Activated B cell treated with CpG ODN at 0.5 μM for 24 hours (primary cell): ENCODE data around the gene SPATA46. TPM values are rescaled to one million over a fixed set of nuclear protein-coding genes. Genes with fewer than 3 reads are reported as not detected.

Experiments used
- ATAC-seq: fragments of 200-7000 bp; cut with Tn5 transposase; one replicate; pipeline ENCODE4 v1.10.0; 2021; ENCODE audit warnings: low read depth, mild to moderate bottlenecking, moderate library complexity
- CTCF ChIA-PET: fragments of 350-600 bp; sonication (Branson Sonifier 250); formaldehyde crosslinking; loops from one replicate; lab custom pipeline; 2021; ENCODE audit warnings: antibody characterized with exemption; lab: Charles Lee
- POLR2A ChIA-PET: fragments of 350-600 bp; sonication (Branson Sonifier 250); formaldehyde crosslinking; loops from one replicate; lab custom pipeline; 2021; ENCODE audit warnings: antibody characterized with exemption; lab: Charles Lee
- DNase-seq: peaks from one replicate; pipeline ENCODE4 v3.0.0; 2022
- H3K27ac Mint-ChIP-seq: one replicate; pipeline ENCODE4 v1.8.0; 2020; ENCODE audit warnings: mixed read lengths
- H3K27me3 Mint-ChIP-seq: one replicate; pipeline ENCODE4 v1.8.0; 2021; ENCODE audit warnings: mixed read lengths
- H3K36me3 Mint-ChIP-seq: one replicate; pipeline ENCODE4 v1.8.0; 2021; ENCODE audit warnings: low read depth, mixed read lengths
- H3K4me1 Mint-ChIP-seq: one replicate; pipeline ENCODE4 v1.8.0; 2021; ENCODE audit warnings: mixed read lengths
- H3K4me3 Mint-ChIP-seq: one replicate; pipeline ENCODE4 v1.8.0; 2020; ENCODE audit warnings: mild to moderate bottlenecking, mixed read lengths
- H3K9me3 Mint-ChIP-seq: one replicate; pipeline ENCODE4 v1.8.0; 2020; ENCODE audit warnings: mixed read lengths
- CTCF ChIP-seq: fragments of 200-600 bp; IDR thresholded peaks from one replicate; pipeline ENCODE4 v1.8.0; 2022; ENCODE audit warnings: antibody characterized with exemption, mild to moderate bottlenecking
- intact Hi-C: fragments of 100-400 bp; cut with micrococcal nuclease; formaldehyde crosslinking; loops from one replicate; pipeline ENCODE4 v1.15.1; 2024
- total RNA-seq: library from RNA; stranded (reverse); gene quantifications from 2 replicates; pipeline ENCODE4 v1.2.3, GENCODE V29; 2022

The SPATA46 gene
- total RNA-seq, 1 donor from 2014 or later: not detected

GRCh38 chr1:162365284-162366020, 11.2 kb downstream of the SPATA46 start:
- no peak for TF ChIP-seq CTCF
- POLR2A ChIA-PET: no interaction called here
- peaks cover 10% of the 10 kb centered on the region for H3K27me3 Mint-ChIP-seq
- no peak overlapping the region for H3K27ac Mint-ChIP-seq
- DNase-seq: no peak
- intact Hi-C loops: no loop called here
- no peaks in the 10 kb centered on the region for H3K36me3 Mint-ChIP-seq
- H3K4me1 Mint-ChIP-seq: peaks cover 6% of the 10 kb centered on the region
- H3K9me3 Mint-ChIP-seq: no peaks in the 10 kb centered on the region
- no peak for ATAC-seq
- H3K4me3 Mint-ChIP-seq: no peak overlapping the region
- CTCF ChIA-PET: no interaction called here

- TF ChIP-seq CTCF: no peak
- H3K27ac Mint-ChIP-seq: no peak overlapping the region
- CTCF ChIA-PET: no interaction called here
Measured at GRCh38 chr1:162364498-162364897, 12.2 kb downstream of the SPATA46 start.

GRCh38 chr1:162363823-162364222, 12.8 kb downstream of the SPATA46 start:
- POLR2A ChIA-PET: no interaction called here

More at GRCh38 chr1:162364498-162364897, 12.2 kb downstream of the SPATA46 start:
- intact Hi-C loops: no loop called here
- no peaks in the 10 kb centered on the region for H3K36me3 Mint-ChIP-seq
- no peaks in the 10 kb centered on the region for H3K9me3 Mint-ChIP-seq
- DNase-seq: no peak
- ATAC-seq: no peak
- H3K27me3 Mint-ChIP-seq: peaks cover 10% of the 10 kb centered on the region
- POLR2A ChIA-PET: no interaction called here
- H3K4me1 Mint-ChIP-seq: peaks cover 6% of the 10 kb centered on the region
- H3K4me3 Mint-ChIP-seq: no peak overlapping the region

GRCh38 chr1:162361349-162361748, 15.3 kb downstream of the SPATA46 start:
- no peak for TF ChIP-seq CTCF
- Mint-ChIP-seq H3K4me3 (no peak overlapping the region), H3K27ac (no peak overlapping the region), H3K4me1 (peaks cover 6% of the 10 kb centered on the region), H3K36me3 (no peaks in the 10 kb centered on the region), H3K27me3 (peaks cover 21% of the 10 kb centered on the region), H3K9me3 (no peaks in the 10 kb centered on the region)
- intact Hi-C loops: no loop called here
- ChIA-PET POLR2A (interaction anchor here (0.5 kb wide), 1 partner anchor 181 kb away, joined by 3 read pairs; no protein-coding TSS in a partner anchor), CTCF (no interaction called here)
- DNase-seq (no peak), ATAC-seq (no peak)

More at GRCh38 chr1:162363823-162364222, 12.8 kb downstream of the SPATA46 start:
- Mint-ChIP-seq H3K27me3 (peaks cover 10% of the 10 kb centered on the region), H3K4me1 (peaks cover 6% of the 10 kb centered on the region), H3K27ac (no peak overlapping the region), H3K4me3 (no peak overlapping the region), H3K36me3 (no peaks in the 10 kb centered on the region), H3K9me3 (no peaks in the 10 kb centered on the region)
- TF ChIP-seq CTCF: no peak
- no peak for ATAC-seq
- intact Hi-C loops: no loop called here
- CTCF ChIA-PET: no interaction called here
- no peak for DNase-seq

GRCh38 chr1:162360874-162361260, 15.8 kb downstream of the SPATA46 start:
- CTCF ChIA-PET: no interaction called here
- H3K9me3 Mint-ChIP-seq: no peaks in the 10 kb centered on the region
- H3K4me1 Mint-ChIP-seq: peaks cover 6% of the 10 kb centered on the region
- no peak for DNase-seq
- no peaks in the 10 kb centered on the region for H3K36me3 Mint-ChIP-seq
- no peak for ATAC-seq
- H3K27ac Mint-ChIP-seq: no peak overlapping the region
- H3K27me3 Mint-ChIP-seq: peaks cover 21% of the 10 kb centered on the region
- POLR2A ChIA-PET: no interaction called here
- H3K4me3 Mint-ChIP-seq: no peak overlapping the region
- intact Hi-C loops: no loop called here
- no peak for TF ChIP-seq CTCF
